ENCODE results near the gene DBNL. TPM values are rescaled to one million over a fixed set of nuclear protein-coding genes. Genes with fewer than 3 reads are reported as not detected.
A peak's percentile ranks its signal among the peaks of the same experiment; 100 is the strongest.

DBNL gene
- total and polyA plus RNA-seq, 11 donors: 29.9 to 86.3 (median 42.9) TPM

- H3K9me3 ChIP-seq: no peaks in the 10 kb centered on the region
- H3K36me3 ChIP-seq: peaks cover 0 to 60% (median 6%) of the 10 kb centered on the region in 9 donors
- TF ChIP-seq CTCF (IDR thresholded peaks at IDR 0.05): no peak
- TF ChIP-seq POLR2A (IDR thresholded peaks at IDR 0.05): no peak
- DNase-seq (peak in 1 of 5 donors; percentile 26), ATAC-seq (no peak)
- H3K4me1 ChIP-seq: peaks cover 0 to 35% (median 5%) of the 10 kb centered on the region in 12 donors
- peak overlapping the region in 1 of 12 donors; percentile 17 for H3K27ac ChIP-seq
- WGBS, 4 donors: 88 to 91% (median 89%) methylated on average over 20 to 21 of the region's 21 CpGs
- H3K4me3 ChIP-seq: peak overlapping the region in 3 of 12 donors; percentile 67 to 76 (median 75)
- H3K27me3 ChIP-seq: peaks cover 0 to 16% (median 0%) of the 10 kb centered on the region in 9 donors
- intact Hi-C loops (cut with DNase I): no loop called here
Measured at GRCh38 chr7:44107961-44108767, 63.7 kb downstream of the DBNL start.

DNA sequence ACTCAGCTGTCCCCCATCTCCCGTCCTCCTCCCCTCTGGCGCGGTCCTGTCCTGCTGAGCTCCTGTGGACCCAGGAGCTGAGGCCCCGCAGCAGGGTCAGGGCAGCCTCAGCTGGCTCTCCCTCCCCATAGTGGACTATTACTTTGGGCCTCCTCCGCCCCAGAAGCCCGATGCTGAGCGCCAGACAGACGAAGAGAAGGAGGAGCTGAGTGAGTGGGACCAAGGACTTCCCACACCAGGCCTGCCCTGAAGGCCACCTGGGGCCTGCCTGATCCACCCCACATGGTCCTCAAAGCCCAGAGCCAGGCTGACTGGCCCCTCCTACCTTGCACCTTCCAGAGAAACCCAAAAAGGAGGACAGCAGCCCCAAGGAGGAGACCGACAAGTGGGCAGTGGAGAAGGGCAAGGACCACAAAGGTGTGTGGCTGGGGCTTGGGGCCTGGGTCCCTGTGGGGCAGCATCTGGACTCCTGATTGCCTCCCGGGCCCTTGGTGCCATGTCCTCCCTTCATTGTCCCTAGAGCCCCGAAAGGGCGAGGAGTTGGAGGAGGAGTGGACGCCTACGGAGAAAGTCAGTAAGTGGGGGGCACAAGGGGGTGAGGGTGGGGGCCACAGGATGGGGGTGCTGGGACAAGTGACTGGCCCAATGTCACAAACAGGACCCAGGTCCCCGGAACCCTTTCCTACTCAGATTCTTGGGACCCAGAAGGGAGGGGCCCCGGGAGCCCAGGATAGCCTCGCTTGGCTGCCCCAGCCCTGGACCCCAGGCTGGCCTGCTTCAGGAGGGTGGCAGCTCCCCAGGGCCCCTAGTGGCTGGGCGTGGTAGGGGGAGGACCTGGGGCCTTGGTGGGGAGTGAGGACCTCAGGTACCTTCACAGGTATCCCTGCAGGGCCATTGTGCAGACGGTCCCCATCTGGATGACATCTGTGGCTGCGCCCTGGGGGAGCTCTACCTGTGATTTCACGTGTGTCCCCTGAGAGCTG lies 64.6 kb downstream of the DBNL start:
- Histone ChIP-seq H3K4me3 (peak overlapping the region in 1 of 12 donors; percentile 75), H3K36me3 (peaks cover 0 to 69% (median 11%) of the 10 kb centered on the region in 9 donors), H3K27me3 (peaks cover 0 to 9% (median 0%) of the 10 kb centered on the region in 9 donors), H3K27ac (no peak overlapping the region), H3K4me1 (peaks cover 0 to 30% (median 4%) of the 10 kb centered on the region in 12 donors), H3K9me3 (no peaks in the 10 kb centered on the region)
- TF ChIP-seq POLR2A (IDR thresholded peaks at IDR 0.05): no peak
- no peak for TF ChIP-seq CTCF (IDR thresholded peaks at IDR 0.05)
- peak in 2 of 5 donors; percentile 21 to 58 for DNase-seq
- intact Hi-C loops (cut with DNase I): no loop called here
- 86 to 88% (median 86%) methylated on average over 16 to 21 of the region's 21 CpGs for WGBS, 4 donors
- ATAC-seq: no peak

- peaks cover 0 to under 1% (median 0%) of the 10 kb centered on the region in 9 donors for H3K27me3 ChIP-seq
- no peaks in the 10 kb centered on the region for H3K9me3 ChIP-seq
- DNase-seq (peak in 1 of 5 donors; percentile 14), ATAC-seq (no peak)
- 94 to 96% (median 95%) methylated on average over 18 of the region's 18 CpGs for WGBS, 4 donors
- H3K4me3 ChIP-seq: no peak overlapping the region
- intact Hi-C loops (cut with DNase I): no loop called here
- H3K4me1 ChIP-seq: peaks cover 0 to 36% (median 11%) of the 10 kb centered on the region in 12 donors
- peaks cover 0 to 78% (median 18%) of the 10 kb centered on the region in 9 donors for H3K36me3 ChIP-seq
- no peak overlapping the region for H3K27ac ChIP-seq
- TF ChIP-seq CTCF (IDR thresholded peaks at IDR 0.05) (no peak), POLR2A (IDR thresholded peaks at IDR 0.05) (no peak)
Measured at GRCh38 chr7:44109991-44110390, 65.5 kb downstream of the DBNL start.
